ENCODE measurements around the gene CAPN15. TPM values are rescaled to one million over a fixed set of nuclear protein-coding genes. Genes with fewer than 3 reads are reported as not detected.

Gene CAPN15
- total and polyA plus RNA-seq, 9 of the 15 experiments (the other 6 are each of a cell fraction or from before 2014, with no cell fraction given) = 0.62 to 111 (median 14.2) TPM

DNA sequence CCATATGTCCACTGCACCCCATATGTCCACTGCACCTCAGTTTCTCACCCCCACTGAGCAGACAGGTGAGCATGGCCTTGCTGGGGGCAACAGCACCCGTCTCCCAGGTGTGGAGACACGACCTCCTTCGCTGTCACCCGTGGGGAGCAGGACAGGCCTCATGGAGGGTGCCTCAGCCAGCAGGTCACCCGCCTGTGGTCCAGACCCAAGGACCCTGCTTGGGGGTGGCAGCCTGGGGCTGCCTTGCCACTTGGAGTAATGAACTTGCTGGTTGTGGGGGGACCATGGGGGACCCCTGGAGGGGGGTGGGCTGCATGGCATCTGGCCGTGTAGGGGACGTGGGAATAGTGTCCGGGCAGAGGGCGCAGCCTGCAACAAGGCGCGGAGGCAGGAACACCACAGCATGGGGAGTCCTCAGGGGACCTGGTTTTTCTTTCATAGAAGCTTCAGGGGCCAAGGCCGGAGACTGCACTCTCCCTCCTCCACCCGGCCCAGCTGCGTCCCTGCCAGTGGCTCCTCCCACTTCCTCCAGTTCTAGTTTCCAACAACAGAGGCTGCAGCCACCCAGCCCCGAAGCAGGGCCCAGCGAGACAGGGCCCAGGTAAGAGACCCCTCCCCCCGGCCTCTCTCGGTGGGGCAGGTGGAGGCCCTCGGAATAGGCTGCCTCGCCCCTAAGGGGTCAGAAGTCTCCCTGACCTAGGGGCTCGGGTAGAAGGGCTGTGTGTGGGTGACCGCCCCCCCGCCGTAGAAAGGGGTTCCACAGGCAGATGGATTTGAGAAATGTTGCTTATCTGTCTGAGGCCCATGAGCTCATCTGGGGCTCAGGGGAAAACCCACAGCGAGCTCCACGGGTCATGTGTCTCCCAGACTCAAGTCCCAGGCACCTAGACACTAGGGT is 39.2 kb downstream of the CAPN15 start, which contains the start of gene NHLRC4 (continued):
- no peak for TF ChIP-seq ELF1 (tag; IDR thresholded peaks at IDR 0.05)
- TF ChIP-seq MTF1 (CRISPR knock-in tag; IDR thresholded peaks at IDR 0.05; ENCODE audit: borderline replicate concordance) = no peak
- TF ChIP-seq, protein P1, sequence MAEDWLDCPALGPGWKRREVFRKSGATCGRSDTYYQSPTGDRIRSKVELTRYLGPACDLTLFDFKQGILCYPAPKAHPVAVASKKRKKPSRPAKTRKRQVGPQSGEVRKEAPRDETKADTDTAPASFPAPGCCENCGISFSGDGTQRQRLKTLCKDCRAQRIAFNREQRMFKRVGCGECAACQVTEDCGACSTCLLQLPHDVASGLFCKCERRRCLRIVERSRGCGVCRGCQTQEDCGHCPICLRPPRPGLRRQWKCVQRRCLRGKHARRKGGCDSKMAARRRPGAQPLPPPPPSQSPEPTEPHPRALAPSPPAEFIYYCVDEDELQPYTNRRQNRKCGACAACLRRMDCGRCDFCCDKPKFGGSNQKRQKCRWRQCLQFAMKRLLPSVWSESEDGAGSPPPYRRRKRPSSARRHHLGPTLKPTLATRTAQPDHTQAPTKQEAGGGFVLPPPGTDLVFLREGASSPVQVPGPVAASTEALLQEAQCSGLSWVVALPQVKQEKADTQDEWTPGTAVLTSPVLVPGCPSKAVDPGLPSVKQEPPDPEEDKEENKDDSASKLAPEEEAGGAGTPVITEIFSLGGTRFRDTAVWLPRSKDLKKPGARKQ (CRISPR knock-in tag; IDR thresholded peaks at IDR 0.05) = no peak
- TF ChIP-seq BCOR (IDR thresholded peaks at IDR 0.05) = peak; percentile 52; the same call in 1 of the 2 replicates
- TF ChIP-seq GTF2F1 (IDR thresholded peaks at IDR 0.05; ENCODE audit: low read depth, low read length) = no peak
- no peak for TF ChIP-seq BRD9 (IDR thresholded peaks at IDR 0.05; ENCODE audit: low read depth, partially characterized antibody)
- TF ChIP-seq TBL1XR1 (IDR thresholded peaks at IDR 0.05; ENCODE audit: low read length in 2 of 2) = no peak
- TF ChIP-seq ZNF121 (CRISPR knock-in tag; conservative IDR thresholded peaks at IDR 0.05) = peak; percentile 90
- TF ChIP-seq ZC3H8 (IDR thresholded peaks at IDR 0.05) = no peak
- no peak for TF ChIP-seq ZFP1 (CRISPR knock-in tag; IDR thresholded peaks at IDR 0.05)
- no peak for TF ChIP-seq PHB (CRISPR knock-in tag; IDR thresholded peaks at IDR 0.05)
- no peak for TF ChIP-seq RBM17 (IDR thresholded peaks at IDR 0.05; ENCODE audit: borderline replicate concordance, low read depth, low read length)
- peak; percentile 89; the same call in 1 of the 2 replicates for TF ChIP-seq CAMTA2 (CRISPR knock-in tag; conservative IDR thresholded peaks at IDR 0.05)
- TF ChIP-seq NFXL1 (CRISPR knock-in tag; IDR thresholded peaks at IDR 0.05) = no peak
- TF ChIP-seq POLR2AphosphoS5 (IDR thresholded peaks at IDR 0.05; ENCODE audit: control insufficient read depth, insufficient read depth, low read depth, low read length) = no peak
- TF ChIP-seq CHD4 (IDR thresholded peaks at IDR 0.05; ENCODE audit: insufficient read depth, insufficient replicate concordance, low read depth, low read length, poor library complexity, severe bottlenecking) = no peak
- no peak for TF ChIP-seq SNIP1 (IDR thresholded peaks at IDR 0.05; ENCODE audit: low read depth)
- no peak for TF ChIP-seq MED1 (CRISPR knock-in tag; IDR thresholded peaks at IDR 0.05; ENCODE audit: borderline replicate concordance)
- no peak for TF ChIP-seq HEY1 (CRISPR knock-in tag; IDR thresholded peaks at IDR 0.05; ENCODE audit: borderline replicate concordance)
- TF ChIP-seq EP300 (IDR thresholded peaks at IDR 0.05; ENCODE audit: low read length) = peak; percentile 30; the same call in 1 of the 2 replicates
- TF ChIP-seq, protein P2, sequence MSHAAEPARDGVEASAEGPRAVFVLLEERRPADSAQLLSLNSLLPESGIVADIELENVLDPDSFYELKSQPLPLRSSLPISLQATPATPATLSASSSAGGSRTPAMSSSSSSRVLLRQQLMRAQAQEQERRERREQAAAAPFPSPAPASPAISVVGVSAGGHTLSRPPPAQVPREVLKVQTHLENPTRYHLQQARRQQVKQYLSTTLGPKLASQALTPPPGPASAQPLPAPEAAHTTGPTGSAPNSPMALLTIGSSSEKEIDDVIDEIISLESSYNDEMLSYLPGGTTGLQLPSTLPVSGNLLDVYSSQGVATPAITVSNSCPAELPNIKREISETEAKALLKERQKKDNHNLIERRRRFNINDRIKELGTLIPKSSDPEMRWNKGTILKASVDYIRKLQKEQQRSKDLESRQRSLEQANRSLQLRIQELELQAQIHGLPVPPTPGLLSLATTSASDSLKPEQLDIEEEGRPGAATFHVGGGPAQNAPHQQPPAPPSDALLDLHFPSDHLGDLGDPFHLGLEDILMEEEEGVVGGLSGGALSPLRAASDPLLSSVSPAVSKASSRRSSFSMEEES (CRISPR knock-in tag; IDR thresholded peaks at IDR 0.05) = no peak
- peak; percentile 53 for TF ChIP-seq TCF3 (CRISPR knock-in tag; IDR thresholded peaks at IDR 0.05)
- peak in 1 of 2 experiments; percentile 54; a peak in 2 of 4 replicates for TF ChIP-seq HDAC1 (IDR thresholded peaks at IDR 0.05)
- no peak for TF ChIP-seq ZNF23 (CRISPR knock-in tag; IDR thresholded peaks at IDR 0.05)
- TF ChIP-seq HNRNPH1 (optimal IDR thresholded peaks at IDR 0.05; ENCODE audit: low read depth, low read length) = no peak
- TF ChIP-seq SRSF9 (IDR thresholded peaks at IDR 0.05; ENCODE audit: borderline replicate concordance, low read depth, low read length) = no peak
- no peak for TF ChIP-seq SRSF1 (IDR thresholded peaks at IDR 0.05; ENCODE audit: low read depth, low read length)
- TF ChIP-seq POLR2G (IDR thresholded peaks at IDR 0.05; ENCODE audit: low read depth, low read length) = peak; percentile 78

All from K562 (cell line).